Gastrocnemius medialis (tissue), 4 donors: ENCODE data around the gene DTL.

Experiments used
- POLR2A ChIP-seq, 2 donors: fragments of 450-650 bp; IDR thresholded peaks; one replicate each; pipeline ENCODE4 v1.6.1; 2017; ENCODE audit warnings: antibody characterized with exemption in 2 of 2, mild to moderate bottlenecking in 2 of 2, moderate library complexity in 2 of 2
- TF ChIP-seq, protein P1 (sequence below), 5 experiments: fragments of 450-650 bp in 3 of 5; fragments of 200-600 bp in 2 of 5; sonication (generic) in 2 of 5; IDR thresholded peaks in 4 of 5; conservative IDR thresholded peaks in 1 of 5; 1 replicate in 4 of 5; 2 replicates in 1 of 5; pipeline ENCODE4 v1.5.1; 2016 to 2019; ENCODE audit warnings: antibody characterized with exemption in 5 of 5, mild to moderate bottlenecking in 3 of 5, moderate library complexity in 3 of 5

DNA sequence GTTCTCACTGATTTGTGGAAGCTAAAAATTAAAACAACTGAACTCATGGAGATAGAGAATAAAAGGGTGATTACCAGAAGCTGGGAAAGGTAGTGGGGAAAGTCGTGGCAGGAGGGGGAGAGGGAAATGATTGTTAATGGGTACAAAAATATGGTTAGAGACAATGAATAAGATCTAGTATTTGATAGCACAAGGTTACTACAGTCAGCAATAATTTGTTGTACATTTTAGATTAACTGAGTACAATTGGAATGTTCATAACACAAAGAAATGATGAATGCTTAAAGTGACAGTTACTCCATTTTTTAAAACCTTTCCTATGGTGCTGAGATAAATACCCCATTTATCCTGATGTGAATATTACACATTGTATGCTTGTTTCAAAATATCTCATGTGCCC lies 102.3 kb downstream of the DTL start:
- no peak for TF ChIP-seq POLR2A (IDR thresholded peaks at IDR 0.05)
- TF ChIP-seq, protein P1, sequence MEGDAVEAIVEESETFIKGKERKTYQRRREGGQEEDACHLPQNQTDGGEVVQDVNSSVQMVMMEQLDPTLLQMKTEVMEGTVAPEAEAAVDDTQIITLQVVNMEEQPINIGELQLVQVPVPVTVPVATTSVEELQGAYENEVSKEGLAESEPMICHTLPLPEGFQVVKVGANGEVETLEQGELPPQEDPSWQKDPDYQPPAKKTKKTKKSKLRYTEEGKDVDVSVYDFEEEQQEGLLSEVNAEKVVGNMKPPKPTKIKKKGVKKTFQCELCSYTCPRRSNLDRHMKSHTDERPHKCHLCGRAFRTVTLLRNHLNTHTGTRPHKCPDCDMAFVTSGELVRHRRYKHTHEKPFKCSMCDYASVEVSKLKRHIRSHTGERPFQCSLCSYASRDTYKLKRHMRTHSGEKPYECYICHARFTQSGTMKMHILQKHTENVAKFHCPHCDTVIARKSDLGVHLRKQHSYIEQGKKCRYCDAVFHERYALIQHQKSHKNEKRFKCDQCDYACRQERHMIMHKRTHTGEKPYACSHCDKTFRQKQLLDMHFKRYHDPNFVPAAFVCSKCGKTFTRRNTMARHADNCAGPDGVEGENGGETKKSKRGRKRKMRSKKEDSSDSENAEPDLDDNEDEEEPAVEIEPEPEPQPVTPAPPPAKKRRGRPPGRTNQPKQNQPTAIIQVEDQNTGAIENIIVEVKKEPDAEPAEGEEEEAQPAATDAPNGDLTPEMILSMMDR (IDR thresholded peaks at IDR 0.05 in 4 of 5, conservative IDR thresholded peaks at IDR 0.05 in 1 of 5) = no peak
